ENCODE measurements around the gene XKR3. TPM values are rescaled to one million over a fixed set of nuclear protein-coding genes. Genes with fewer than 3 reads are reported as not detected.
"Not testable (repeated sequence)": the region's sequence is repeated elsewhere in the genome, so short reads cannot be mapped to it uniquely, and the experiment has no call there.

XKR3 gene
- total RNA-seq, 1 experiment from 2014 or later: not detected

DNA sequence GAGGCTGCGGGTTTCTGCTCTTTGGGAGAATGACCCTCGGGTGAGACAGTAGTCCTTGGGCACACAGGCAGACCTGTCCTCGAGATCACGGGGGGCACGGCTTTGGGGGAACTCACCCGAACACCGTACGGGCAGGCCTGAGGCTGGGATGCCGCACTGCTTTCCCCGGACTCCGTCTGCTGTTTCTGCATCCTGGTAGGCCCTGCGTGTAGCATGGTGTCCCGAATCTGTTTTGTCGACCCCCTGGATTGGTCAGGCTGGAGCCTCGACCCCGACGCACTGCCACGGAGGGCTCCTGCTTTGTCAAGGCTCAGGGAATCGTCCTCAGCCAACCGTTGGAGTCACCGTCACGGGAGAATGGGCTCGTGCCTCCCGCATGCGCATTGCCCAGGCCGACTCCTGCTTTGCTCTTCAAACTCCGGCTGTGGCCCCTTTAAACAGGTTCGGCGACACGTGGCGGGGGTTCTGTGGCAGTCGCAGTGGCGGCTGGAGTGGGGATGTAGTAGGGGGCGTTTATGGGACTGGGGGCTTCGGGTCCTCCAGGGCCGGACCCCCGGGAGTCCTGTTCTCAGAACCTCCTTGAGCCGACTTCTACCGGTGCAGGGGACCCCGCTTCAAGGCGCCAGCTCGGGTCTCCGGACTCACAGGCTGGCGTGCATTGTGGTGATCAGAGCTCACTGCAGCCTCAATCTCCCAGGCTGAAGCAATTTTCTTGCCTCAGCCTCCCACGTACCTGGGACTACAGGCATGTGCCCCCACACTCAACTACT is 76.9 kb downstream of the XKR3 start:
- peaks cover 13% of the 10 kb centered on the region for H3K9me3 ChIP-seq (ENCODE audit: control insufficient read depth, low read depth, low read length)
- not testable (repeated sequence) for H3K79me1 ChIP-seq (ENCODE audit: insufficient read depth, low read depth, low read length, poor library complexity, severe bottlenecking); H3K4me3 Mint-ChIP-seq; H2BK15ac ChIP-seq (ENCODE audit: low read depth, low read length); H2BK12ac ChIP-seq (ENCODE audit: insufficient read length, low read depth, low read length); H3K4me1 ChIP-seq (ENCODE audit: insufficient read depth, low read length); H3K4me1 Mint-ChIP-seq; H3K27me3 Mint-ChIP-seq (ENCODE audit: low read depth); H3K18ac ChIP-seq (ENCODE audit: insufficient read length, low read depth, low read length); H3K23me2 ChIP-seq (ENCODE audit: insufficient read length, low read depth, low read length, poor library complexity, severe bottlenecking); H4K8ac ChIP-seq (replicated peaks; ENCODE audit: insufficient read length, low read depth, low read length); H3K27ac ChIP-seq (ENCODE audit: insufficient read length, low read depth, low read length); H2BK20ac ChIP-seq (ENCODE audit: low read depth, low read length, poor library complexity, severe bottlenecking); H2BK5ac ChIP-seq (ENCODE audit: insufficient read length, low read length); H4K91ac ChIP-seq (ENCODE audit: insufficient read length, low read depth, low read length); H3K4me2 ChIP-seq (ENCODE audit: insufficient read depth, insufficient read length, low read length); H2AFZ ChIP-seq (ENCODE audit: low read length); H4K5ac ChIP-seq (ENCODE audit: insufficient read length, low read depth, low read length); H2BK120ac ChIP-seq (ENCODE audit: low read depth, low read length, poor library complexity, severe bottlenecking); H3K23ac ChIP-seq (ENCODE audit: insufficient read length, low read depth, low read length); H3K79me2 ChIP-seq (ENCODE audit: insufficient read depth, low read length); H3K14ac ChIP-seq (ENCODE audit: insufficient read depth, low read length); H3K27me3 ChIP-seq (ENCODE audit: insufficient read depth, low read length); H4K20me1 ChIP-seq (ENCODE audit: control insufficient read depth, insufficient read depth, insufficient read length); H3K4ac ChIP-seq (ENCODE audit: low read depth, low read length); H3K27ac Mint-ChIP-seq; H3K56ac ChIP-seq (ENCODE audit: insufficient read length, low read depth, low read length); H3T11ph ChIP-seq (ENCODE audit: low read length); DNase-seq; H3K9ac ChIP-seq (ENCODE audit: extremely low read depth, insufficient read length, low read length); H2AK5ac ChIP-seq (ENCODE audit: insufficient read length, low read length)
- Mint-ChIP-seq H3K9me3 (peaks cover 87 to 90% of the 10 kb centered on the region in 2 experiments), H3K36me3 (ENCODE audit: insufficient read depth in 1 of 3, low read depth in 3 of 3) (peaks cover 9 to 30% (median 13%) of the 10 kb centered on the region in 3 experiments; a peak in 6 of 7 replicates)
- no CpG with 5 or more reads among the region's 45 CpGs for WGBS (ENCODE audit: extremely low coverage, insufficient read length, low lambda C conversion rate)

DNA sequence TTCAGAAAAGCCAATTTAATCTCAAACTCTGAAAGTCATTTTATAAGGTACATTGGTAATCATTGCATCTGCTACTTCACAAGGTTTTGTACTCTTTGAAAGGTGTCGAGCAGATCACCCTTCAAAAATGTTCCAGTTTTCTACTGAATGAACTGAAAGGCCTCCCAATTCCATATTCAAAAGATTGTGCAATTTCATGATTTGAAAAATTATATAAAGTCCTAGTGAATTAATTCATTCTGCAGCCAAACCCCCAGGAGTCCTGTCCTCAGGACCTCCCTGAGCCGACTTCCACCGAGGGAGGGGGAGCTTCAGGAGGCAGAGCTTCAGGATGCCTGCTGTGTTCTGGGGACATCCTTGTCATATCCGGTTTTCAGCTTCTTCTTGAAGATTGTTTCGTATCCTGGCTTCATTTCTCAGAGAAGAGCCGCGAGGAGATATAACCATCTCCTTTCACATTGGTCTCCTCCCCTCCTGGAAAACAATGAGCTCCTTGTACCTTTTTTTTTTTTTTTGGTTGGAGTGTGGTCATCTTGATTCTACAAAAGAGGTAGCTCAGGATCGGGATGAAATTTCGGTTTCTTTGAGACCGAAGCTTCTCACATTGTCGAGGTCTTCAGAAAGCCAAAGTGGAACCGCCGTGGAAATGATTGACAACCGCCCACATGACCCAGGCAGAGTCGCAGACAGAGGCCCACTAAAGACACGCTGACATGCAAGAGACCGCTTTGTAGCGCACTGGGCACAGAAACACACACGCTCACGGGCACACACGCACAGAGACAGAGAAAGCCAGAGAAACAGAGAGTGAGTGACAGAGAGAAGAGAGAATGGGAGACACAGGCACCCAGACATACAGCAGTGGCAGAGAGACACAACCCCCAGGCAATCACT is 77.7 kb downstream of the XKR3 start:
- peaks cover 13% of the 10 kb centered on the region for H3K9me3 ChIP-seq (ENCODE audit: control insufficient read depth, low read depth, low read length)
- H2AK5ac ChIP-seq (ENCODE audit: insufficient read length, low read length); H3K27me3 ChIP-seq (ENCODE audit: insufficient read depth, low read length); H3K14ac ChIP-seq (ENCODE audit: insufficient read depth, low read length); H3K56ac ChIP-seq (ENCODE audit: insufficient read length, low read depth, low read length); H3K4me1 ChIP-seq (ENCODE audit: insufficient read depth, low read length); H4K20me1 ChIP-seq (ENCODE audit: control insufficient read depth, insufficient read depth, insufficient read length); H3K18ac ChIP-seq (ENCODE audit: insufficient read length, low read depth, low read length); H3K27ac Mint-ChIP-seq; H3K23ac ChIP-seq (ENCODE audit: insufficient read length, low read depth, low read length); H3K23me2 ChIP-seq (ENCODE audit: insufficient read length, low read depth, low read length, poor library complexity, severe bottlenecking); H2BK5ac ChIP-seq (ENCODE audit: insufficient read length, low read length); H4K91ac ChIP-seq (ENCODE audit: insufficient read length, low read depth, low read length); H2AFZ ChIP-seq (ENCODE audit: low read length); H2BK20ac ChIP-seq (ENCODE audit: low read depth, low read length, poor library complexity, severe bottlenecking); H4K8ac ChIP-seq (replicated peaks; ENCODE audit: insufficient read length, low read depth, low read length); H2BK12ac ChIP-seq (ENCODE audit: insufficient read length, low read depth, low read length); H3K79me2 ChIP-seq (ENCODE audit: insufficient read depth, low read length); H4K5ac ChIP-seq (ENCODE audit: insufficient read length, low read depth, low read length); H3K4me2 ChIP-seq (ENCODE audit: insufficient read depth, insufficient read length, low read length); H2BK15ac ChIP-seq (ENCODE audit: low read depth, low read length); DNase-seq; H3K4me3 Mint-ChIP-seq; H3T11ph ChIP-seq (ENCODE audit: low read length); H3K4me1 Mint-ChIP-seq; H3K27me3 Mint-ChIP-seq (ENCODE audit: low read depth); H3K9ac ChIP-seq (ENCODE audit: extremely low read depth, insufficient read length, low read length); H2BK120ac ChIP-seq (ENCODE audit: low read depth, low read length, poor library complexity, severe bottlenecking); H3K4ac ChIP-seq (ENCODE audit: low read depth, low read length); H3K27ac ChIP-seq (ENCODE audit: insufficient read length, low read depth, low read length); H3K79me1 ChIP-seq (ENCODE audit: insufficient read depth, low read depth, low read length, poor library complexity, severe bottlenecking): not testable (repeated sequence)
- Mint-ChIP-seq H3K36me3 (ENCODE audit: insufficient read depth in 1 of 3, low read depth in 3 of 3) (peaks cover 9 to 26% (median 13%) of the 10 kb centered on the region in 3 experiments; a peak in 6 of 7 replicates), H3K9me3 (peaks cover 85 to 90% of the 10 kb centered on the region in 2 experiments)
- WGBS (ENCODE audit: extremely low coverage, insufficient read length, low lambda C conversion rate): no CpG with 5 or more reads among the region's 21 CpGs

Measured in H9 (cell line).